GM12875 (cell line): ENCODE results near the gene METTL1.

ENCODE experiments used
- H3K4me3 ChIP-seq: one replicate; pipeline ENCODE4 v1.5.1; 2011; ENCODE audit warnings: low read depth, low read length, control low read depth
- TF ChIP-seq, protein P1 (sequence below): IDR thresholded peaks from 2 replicates; pipeline ENCODE4 v1.5.1; 2011; ENCODE audit warnings: low read depth, mild to moderate bottlenecking, control low read depth, inconsistent platforms, low read length, moderate library complexity, borderline replicate concordance; ENCODE audit not compliant: insufficient read depth

Gene METTL1

DNA sequence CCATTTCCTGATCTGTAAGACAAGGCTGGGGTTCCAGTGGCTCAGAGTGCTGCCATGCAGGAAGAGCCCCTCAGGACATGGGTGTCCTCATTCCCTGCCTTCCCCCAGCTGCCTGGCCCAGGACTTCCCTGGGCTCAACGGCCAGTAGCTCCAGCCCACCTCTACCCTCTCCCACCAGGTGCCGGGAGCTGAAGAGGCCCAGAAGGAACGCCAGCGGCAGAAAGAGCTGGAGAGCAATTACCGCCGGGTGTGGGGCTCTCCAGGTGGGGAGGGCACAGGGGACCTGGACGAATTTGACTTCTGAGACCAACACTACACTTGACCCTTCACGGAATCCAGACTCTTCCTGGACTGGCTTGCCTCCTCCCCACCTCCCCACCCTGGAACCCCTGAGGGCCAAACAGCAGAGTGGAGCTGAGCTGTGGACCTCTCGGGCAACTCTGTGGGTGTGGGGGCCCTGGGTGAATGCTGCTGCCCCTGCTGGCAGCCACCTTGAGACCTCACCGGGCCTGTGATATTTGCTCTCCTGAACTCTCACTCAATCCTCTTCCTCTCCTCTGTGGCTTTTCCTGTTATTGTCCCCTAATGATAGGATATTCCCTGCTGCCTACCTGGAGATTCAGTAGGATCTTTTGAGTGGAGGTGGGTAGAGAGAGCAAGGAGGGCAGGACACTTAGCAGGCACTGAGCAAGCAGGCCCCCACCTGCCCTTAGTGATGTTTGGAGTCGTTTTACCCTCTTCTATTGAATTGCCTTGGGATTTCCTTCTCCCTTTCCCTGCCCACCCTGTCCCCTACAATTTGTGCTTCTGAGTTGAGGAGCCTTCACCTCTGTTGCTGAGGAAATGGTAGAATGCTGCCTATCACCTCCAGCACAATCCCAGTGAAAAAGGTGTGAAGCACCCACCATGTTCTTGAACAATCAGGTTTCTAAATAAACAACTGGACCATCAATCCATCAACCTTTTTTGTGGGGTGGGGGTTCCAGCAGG is 51.0 kb downstream of the METTL1 start:
- H3K4me3 ChIP-seq: no peak overlapping the region
- TF ChIP-seq, protein P1, sequence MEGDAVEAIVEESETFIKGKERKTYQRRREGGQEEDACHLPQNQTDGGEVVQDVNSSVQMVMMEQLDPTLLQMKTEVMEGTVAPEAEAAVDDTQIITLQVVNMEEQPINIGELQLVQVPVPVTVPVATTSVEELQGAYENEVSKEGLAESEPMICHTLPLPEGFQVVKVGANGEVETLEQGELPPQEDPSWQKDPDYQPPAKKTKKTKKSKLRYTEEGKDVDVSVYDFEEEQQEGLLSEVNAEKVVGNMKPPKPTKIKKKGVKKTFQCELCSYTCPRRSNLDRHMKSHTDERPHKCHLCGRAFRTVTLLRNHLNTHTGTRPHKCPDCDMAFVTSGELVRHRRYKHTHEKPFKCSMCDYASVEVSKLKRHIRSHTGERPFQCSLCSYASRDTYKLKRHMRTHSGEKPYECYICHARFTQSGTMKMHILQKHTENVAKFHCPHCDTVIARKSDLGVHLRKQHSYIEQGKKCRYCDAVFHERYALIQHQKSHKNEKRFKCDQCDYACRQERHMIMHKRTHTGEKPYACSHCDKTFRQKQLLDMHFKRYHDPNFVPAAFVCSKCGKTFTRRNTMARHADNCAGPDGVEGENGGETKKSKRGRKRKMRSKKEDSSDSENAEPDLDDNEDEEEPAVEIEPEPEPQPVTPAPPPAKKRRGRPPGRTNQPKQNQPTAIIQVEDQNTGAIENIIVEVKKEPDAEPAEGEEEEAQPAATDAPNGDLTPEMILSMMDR: no peak

DNA sequence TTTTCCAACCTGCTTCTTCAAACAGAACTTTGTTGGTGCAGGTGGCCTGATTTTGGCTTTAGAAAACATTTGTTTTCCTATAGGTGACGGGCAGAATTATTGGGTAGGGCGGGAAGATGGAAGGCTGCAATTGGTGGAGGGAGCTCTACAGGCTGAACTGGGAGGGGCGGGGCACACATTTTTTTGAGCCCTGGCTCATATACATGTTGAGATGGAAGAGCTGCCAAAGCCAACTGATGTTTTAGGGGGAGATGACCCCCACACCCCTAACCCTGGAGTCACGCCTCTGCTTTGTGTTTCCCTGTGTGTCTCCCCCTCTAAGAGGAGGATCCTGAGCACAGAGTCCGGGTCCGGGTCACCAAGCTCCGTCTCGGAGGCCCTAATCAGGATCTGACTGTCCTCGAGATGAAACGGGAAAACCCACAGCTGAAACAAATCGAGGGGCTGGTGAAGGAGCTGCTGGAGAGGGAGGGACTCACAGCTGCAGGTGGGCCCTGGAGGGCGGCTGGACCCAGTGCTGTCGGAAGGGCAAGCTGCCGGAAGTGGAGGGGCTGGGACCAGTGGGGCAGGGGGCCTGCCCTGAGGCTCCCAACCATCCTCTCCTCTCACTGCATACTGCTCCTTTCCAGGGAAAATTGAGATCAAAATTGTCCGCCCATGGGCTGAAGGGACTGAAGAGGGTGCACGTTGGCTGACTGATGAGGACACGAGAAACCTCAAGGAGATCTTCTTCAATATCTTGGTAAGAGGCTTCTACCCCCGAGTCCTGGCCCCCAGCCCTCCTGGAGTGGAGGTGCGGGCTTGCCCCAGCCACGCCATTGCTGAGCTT is 51.9 kb downstream of the METTL1 start:
- TF ChIP-seq, protein P1: no peak
- no peak overlapping the region for H3K4me3 ChIP-seq

DNA sequence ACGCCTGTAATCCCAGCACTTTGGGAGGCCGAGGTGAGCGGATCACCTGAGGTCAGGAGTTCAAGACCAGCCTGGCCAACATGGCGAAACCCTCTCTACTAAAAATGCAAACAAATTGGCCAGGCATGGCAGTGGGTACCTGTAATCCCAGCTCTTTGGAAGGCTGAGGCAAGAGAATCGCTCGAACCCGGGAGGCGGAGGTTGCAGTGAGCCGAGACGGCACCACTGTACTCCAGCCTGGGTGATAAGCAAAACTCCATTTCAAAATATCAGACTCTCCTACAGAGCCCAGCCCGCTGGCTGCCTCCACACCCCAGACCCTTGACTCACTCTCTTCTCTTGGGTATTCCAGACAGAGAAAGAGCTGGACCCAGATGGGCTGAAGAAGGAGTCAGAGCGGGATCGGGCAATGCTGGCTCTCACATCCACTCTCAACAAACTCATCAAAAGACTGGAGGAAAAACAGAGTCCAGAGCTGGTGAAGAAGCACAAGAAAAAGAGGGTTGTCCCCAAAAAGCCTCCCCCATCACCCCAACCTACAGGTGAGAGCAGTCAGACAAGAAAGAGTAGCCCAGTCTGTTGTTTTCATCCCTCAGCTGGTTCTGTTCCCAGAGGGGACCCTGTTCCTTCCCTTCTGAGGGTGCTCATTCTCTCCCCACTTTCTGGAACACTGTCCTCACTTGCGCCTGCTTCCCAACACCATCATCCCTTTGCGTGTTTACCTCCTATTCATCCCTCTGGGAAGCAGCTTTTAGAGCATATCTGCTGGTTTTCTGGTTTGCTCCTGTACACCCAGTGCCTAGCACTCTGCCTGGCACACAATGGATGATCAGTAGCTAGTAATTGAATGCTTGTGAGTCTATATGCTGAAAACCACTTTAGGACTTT is 53.0 kb downstream of the METTL1 start:
- no peak overlapping the region for H3K4me3 ChIP-seq
- TF ChIP-seq, protein P1: no peak
